HCT116 (cell line): ENCODE measurements around the gene ZPBP. TPM values are rescaled to one million over a fixed set of nuclear protein-coding genes. Genes with fewer than 3 reads are reported as not detected.

Source experiments
- ATAC-seq: fragments of 200-7000 bp; cut with Tn5 transposase; 2 replicates; pipeline ENCODE4 v1.9.1; 2020; ENCODE audit warnings: mild to moderate bottlenecking, moderate library complexity
- BruUV-seq: library from RNA; stranded (reverse); fragments of 400-500 nt; replicated peaks from 2 replicates; lab custom pipeline; 2021; lab: Mats Ljungman, UMichigan
- CTCF ChIA-PET: fragments of 300-600 bp; sonication (Branson Sonifier 250); formaldehyde crosslinking; loops from one replicate; lab custom pipeline; 2021; ENCODE audit warnings: antibody characterized with exemption; lab: Charles Lee
- POLR2A ChIA-PET: fragments of 300-600, 350-600 bp; sonication (Branson Sonifier 250); formaldehyde crosslinking; loops from one replicate; lab custom pipeline; 2021; ENCODE audit warnings: antibody characterized with exemption; lab: Charles Lee
- RAD21 ChIA-PET, 2 experiments: fragments of 300-600 bp; sonication (Branson Sonifier 250); formaldehyde crosslinking; loops; one replicate each; lab custom pipeline; 2023; ENCODE audit warnings: low total read pairs in 2 of 2; ENCODE audit not compliant: uncharacterized antibody in 2 of 2, unreplicated experiment in 2 of 2, low non-redundant PET in 1 of 2; lab: Charles Lee
- DNase-seq: peaks from one replicate; pipeline ENCODE4 v3.0.0-alpha.2; 2010; ENCODE audit warnings: low read depth, low spot score
- H2AFZ ChIP-seq: fragments of 200-600 bp; shearing (Covaris generic), sonication (generic); 2 replicates; pipeline ENCODE4 v1.6.1; 2017; ENCODE audit warnings: low read depth, mixed run types, mixed read lengths, antibody characterized with exemption, low read length; ENCODE audit not compliant: poor library complexity, severe bottlenecking
- H3K27ac ChIP-seq: 2 replicates; pipeline ENCODE4 v1.5.1; 2012; ENCODE audit warnings: low read depth, low read length
- H3K27me3 ChIP-seq: fragments of 200-600 bp; sonication (generic); 2 replicates; pipeline ENCODE4 v1.6.1; 2016; ENCODE audit warnings: mixed run types, low read length, mixed read lengths; ENCODE audit not compliant: insufficient read depth
- H3K36me3 ChIP-seq, 2 experiments: fragments of 200-500 bp in 1 of 2; fragments of 200-600 bp in 1 of 2; sonication (Bioruptor generic) in 1 of 2; sonication (generic) in 1 of 2; 2 replicates each; pipeline versions ENCODE4 v1.5.1 to v1.6.1; 2014 to 2016; ENCODE audit warnings: low read length in 2 of 2, inconsistent platforms in 1 of 2, mixed read lengths in 1 of 2, mixed run types in 1 of 2; ENCODE audit not compliant: insufficient read depth in 2 of 2, control insufficient read depth in 1 of 2
- H3K4me1 ChIP-seq, 2 experiments: fragments of 200-600 bp in 1 of 2; sonication (generic) in 1 of 2; 2 replicates each; pipeline versions ENCODE4 v1.5.1 to v1.6.1; 2012 to 2017; ENCODE audit warnings: low read length in 2 of 2, inconsistent platforms in 1 of 2, mild to moderate bottlenecking in 1 of 2, mixed read lengths in 1 of 2, mixed run types in 1 of 2, moderate library complexity in 1 of 2; ENCODE audit not compliant: insufficient read depth in 2 of 2, control insufficient read depth in 1 of 2
- H3K4me2 ChIP-seq: fragments of 200-600 bp; sonication (generic); 2 replicates; pipeline ENCODE4 v1.6.1; 2017; ENCODE audit warnings: mixed run types, low read length, mixed read lengths
- H3K4me3 ChIP-seq, 2 experiments: fragments of 200-600 bp in 1 of 2; sonication (generic) in 1 of 2; replicated peaks in 1 of 2; 2 replicates each; pipeline ENCODE4 v1.5.1; 2011 to 2016; ENCODE audit warnings: low read length in 2 of 2, control low read depth in 1 of 2, low read depth in 1 of 2, mild to moderate bottlenecking in 1 of 2, mixed read lengths in 1 of 2, mixed run types in 1 of 2
- H3K79me2 ChIP-seq: fragments of 200-600 bp; sonication (generic); 2 replicates; pipeline ENCODE4 v1.6.1; 2017; ENCODE audit warnings: mild to moderate bottlenecking, mixed run types, low read length, moderate library complexity, mixed read lengths; ENCODE audit not compliant: insufficient read depth
- H3K9ac ChIP-seq: fragments of 200-600 bp; sonication (generic); 2 replicates; pipeline ENCODE4 v1.6.1; 2016; ENCODE audit warnings: low read length, mixed read lengths
- H3K9me2 ChIP-seq: fragments of 200-600 bp; sonication (generic), shearing (Covaris generic); 2 replicates; pipeline ENCODE4 v1.6.1; 2017; ENCODE audit warnings: mixed run types, mild to moderate bottlenecking, moderate library complexity; ENCODE audit not compliant: insufficient read depth
- H3K9me3 ChIP-seq, 2 experiments: fragments of 200-500 bp in 1 of 2; fragments of 200-600 bp in 1 of 2; sonication (Bioruptor generic) in 1 of 2; sonication (generic) in 1 of 2; 2 replicates each; pipeline ENCODE4 v1.6.1; 2014 to 2017; ENCODE audit warnings: low read length in 2 of 2, mixed read lengths in 2 of 2, inconsistent platforms in 1 of 2, low read depth in 1 of 2, mild to moderate bottlenecking in 1 of 2, mixed run types in 1 of 2, moderate library complexity in 1 of 2; ENCODE audit not compliant: control insufficient read depth in 1 of 2, insufficient read depth in 1 of 2
- H4K20me1 ChIP-seq: fragments of 200-600 bp; sonication (generic), shearing (Covaris generic); 2 replicates; pipeline ENCODE4 v1.6.1; 2017; ENCODE audit warnings: mixed run types, mild to moderate bottlenecking, moderate library complexity; ENCODE audit not compliant: insufficient read depth
- POLR2AphosphoS5 ChIP-seq: IDR thresholded peaks from 2 replicates; pipeline ENCODE4 v1.6.1; 2011; ENCODE audit warnings: mild to moderate bottlenecking, low read depth, low read length, moderate library complexity
- SRF ChIP-seq: IDR thresholded peaks from 2 replicates; pipeline ENCODE4 v1.6.1; 2012; ENCODE audit warnings: low read depth
- TCF7L2 ChIP-seq: IDR thresholded peaks from 2 replicates; pipeline ENCODE4 v1.7.0; 2011; ENCODE audit warnings: borderline replicate concordance, inconsistent platforms; ENCODE audit not compliant: insufficient read depth, insufficient read length; ENCODE audit errors: extremely low read depth
- YY1 ChIP-seq: IDR thresholded peaks from 2 replicates; pipeline ENCODE4 v1.6.1; 2011; ENCODE audit warnings: low read length, low read depth, moderate library complexity, mild to moderate bottlenecking; ENCODE audit not compliant: insufficient replicate concordance; ENCODE audit errors: extremely low read depth
- intact Hi-C: fragments of 100-400 bp; cut with micrococcal nuclease; formaldehyde crosslinking; loops from 2 replicates; pipeline ENCODE4 v1.10.0; 2022
- total RNA-seq: library from RNA; stranded (reverse); gene quantifications from one replicate; pipeline ENCODE4 v1.2.1, GENCODE V29; 2021; ENCODE audit not compliant: unreplicated experiment
- TF ChIP-seq, protein P1 (sequence below), 3 experiments: fragments of 200-600 bp in 1 of 3; sonication (generic) in 1 of 3; IDR thresholded peaks in 2 of 3; conservative IDR thresholded peaks in 1 of 3; 2 replicates each; pipeline ENCODE4 v1.5.1; 2012 to 2017; ENCODE audit warnings: low read depth in 2 of 3, low read length in 2 of 3, antibody characterized with exemption in 1 of 3, borderline replicate concordance in 1 of 3, control low read depth in 1 of 3, mild to moderate bottlenecking in 1 of 3, mixed read lengths in 1 of 3, mixed run types in 1 of 3, moderate library complexity in 1 of 3; ENCODE audit not compliant: insufficient read depth in 1 of 3

The ZPBP gene
- total RNA-seq, 1 experiment from 2014 or later = not detected

DNA sequence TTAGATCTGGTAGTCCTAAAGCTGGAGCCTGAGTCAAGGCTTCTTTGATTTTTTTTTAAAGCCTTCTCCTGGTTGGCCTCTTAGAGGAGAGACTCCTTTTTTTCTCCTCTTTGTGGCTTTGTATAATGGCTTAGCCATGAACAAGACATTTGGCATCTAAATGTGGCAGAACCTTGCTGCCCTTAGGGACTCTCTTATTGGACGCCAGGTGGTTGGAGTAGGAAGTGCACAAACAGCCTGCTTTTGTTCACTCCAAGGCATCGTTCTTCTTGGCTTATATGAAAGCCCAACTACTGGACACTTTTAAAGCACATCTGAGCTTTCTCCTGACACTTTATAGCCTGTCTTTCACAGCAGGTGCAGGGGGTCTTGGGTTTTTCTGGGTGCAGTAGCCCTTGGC, 25.0 kb downstream of the ZPBP start:
- TF ChIP-seq, protein P1, sequence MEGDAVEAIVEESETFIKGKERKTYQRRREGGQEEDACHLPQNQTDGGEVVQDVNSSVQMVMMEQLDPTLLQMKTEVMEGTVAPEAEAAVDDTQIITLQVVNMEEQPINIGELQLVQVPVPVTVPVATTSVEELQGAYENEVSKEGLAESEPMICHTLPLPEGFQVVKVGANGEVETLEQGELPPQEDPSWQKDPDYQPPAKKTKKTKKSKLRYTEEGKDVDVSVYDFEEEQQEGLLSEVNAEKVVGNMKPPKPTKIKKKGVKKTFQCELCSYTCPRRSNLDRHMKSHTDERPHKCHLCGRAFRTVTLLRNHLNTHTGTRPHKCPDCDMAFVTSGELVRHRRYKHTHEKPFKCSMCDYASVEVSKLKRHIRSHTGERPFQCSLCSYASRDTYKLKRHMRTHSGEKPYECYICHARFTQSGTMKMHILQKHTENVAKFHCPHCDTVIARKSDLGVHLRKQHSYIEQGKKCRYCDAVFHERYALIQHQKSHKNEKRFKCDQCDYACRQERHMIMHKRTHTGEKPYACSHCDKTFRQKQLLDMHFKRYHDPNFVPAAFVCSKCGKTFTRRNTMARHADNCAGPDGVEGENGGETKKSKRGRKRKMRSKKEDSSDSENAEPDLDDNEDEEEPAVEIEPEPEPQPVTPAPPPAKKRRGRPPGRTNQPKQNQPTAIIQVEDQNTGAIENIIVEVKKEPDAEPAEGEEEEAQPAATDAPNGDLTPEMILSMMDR (IDR thresholded peaks at IDR 0.05 in 2 of 3, conservative IDR thresholded peaks at IDR 0.05 in 1 of 3; ENCODE audit: borderline replicate concordance in 1 of 3, insufficient read depth in 1 of 3, low read depth in 2 of 3, low read length in 2 of 3) = peak in 2 of 3 experiments; percentile 52 to 54; a peak in 4 of 6 replicates
- no peak for TF ChIP-seq POLR2AphosphoS5
- intact Hi-C loops = no loop called here
- H3K79me2 ChIP-seq = no peaks in the 10 kb centered on the region
- POLR2A ChIA-PET = no interaction called here
- H3K9me2 ChIP-seq = no peaks in the 10 kb centered on the region
- peak; percentile 31 for DNase-seq
- no TSS peak for BruUV-seq
- peak overlapping the region; percentile 67 for H3K4me2 ChIP-seq
- no peak overlapping the region for H3K9ac ChIP-seq
- no peaks in the 10 kb centered on the region for H4K20me1 ChIP-seq
- RAD21 ChIA-PET = interaction anchor here in 1 of 2 experiments (0.7 kb wide), 1 partner anchor 971 kb away, joined by 4 read pairs; no protein-coding TSS in a partner anchor
- CTCF ChIA-PET = interaction anchor here (0.9 to 1.0 kb wide), 2 partner anchors 12 to 13 kb away, joined by 3 read pairs; no protein-coding TSS in a partner anchor
- H3K4me3 ChIP-seq = no peak overlapping the region
- H2AFZ ChIP-seq = peak overlapping the region; percentile 69
- H3K27ac ChIP-seq = no peak overlapping the region
- peak; percentile 82 for ATAC-seq
- H3K36me3 ChIP-seq = no peaks in the 10 kb centered on the region
- no peaks in the 10 kb centered on the region for H3K9me3 ChIP-seq
- H3K27me3 ChIP-seq = no peaks in the 10 kb centered on the region
- peaks cover 24 to 25% of the 10 kb centered on the region in 2 experiments for H3K4me1 ChIP-seq

- H3K27me3 ChIP-seq = no peaks in the 10 kb centered on the region
- ChIA-PET POLR2A (no interaction called here), CTCF (no interaction called here), RAD21 (no interaction called here)
- no TSS peak for BruUV-seq
- no peak overlapping the region for H3K4me3 ChIP-seq
- H3K4me2 ChIP-seq = no peak overlapping the region
- H3K9me2 ChIP-seq = no peaks in the 10 kb centered on the region
- no peak for ATAC-seq
- H3K4me1 ChIP-seq = peaks cover 2 to 5% of the 10 kb centered on the region in 2 experiments
- DNase-seq = no peak
- intact Hi-C loops = no loop called here
- no peak overlapping the region for H3K9ac ChIP-seq
- no peak overlapping the region for H3K27ac ChIP-seq
- no peaks in the 10 kb centered on the region for H3K79me2 ChIP-seq
- no peaks in the 10 kb centered on the region for H3K9me3 ChIP-seq
- H4K20me1 ChIP-seq = no peaks in the 10 kb centered on the region
- H2AFZ ChIP-seq = no peak overlapping the region
- no peaks in the 10 kb centered on the region; a peak in 1 of 4 replicates for H3K36me3 ChIP-seq
- TF ChIP-seq YY1 (no peak), SRF (no peak), TCF7L2 (no peak)
These were observed 30.1 kb downstream of the ZPBP start for GRCh38 chr7:50062951-50063350.
